Kidney (tissue), 14 donors: ENCODE measurements around the gene PARP15. TPM values are rescaled to one million over a fixed set of nuclear protein-coding genes. Genes with fewer than 3 reads are reported as not detected.

ENCODE experiments used
- DNase-seq, 5 donors: peaks; one replicate each; pipeline ENCODE4 v3.0.0-alpha.2; 2013 to 2020
- FAIRE-seq: peaks from 2 replicates; lab custom pipeline; 2012; peaks lifted over from hg19 to GRCh38; lab: Jason Lieb, UNC
- H3K27ac ChIP-seq, 2 donors: one replicate each; pipeline ENCODE4 v1.7.0; 2013; ENCODE audit warnings: low read depth in 2 of 2, low read length in 2 of 2, inconsistent platforms in 1 of 2
- H3K27me3 ChIP-seq: one replicate; pipeline ENCODE4 v1.7.1; 2013; ENCODE audit warnings: low read length, inconsistent platforms; ENCODE audit not compliant: control insufficient read depth, insufficient read depth
- H3K36me3 ChIP-seq, 3 donors: one replicate each; pipeline versions ENCODE4 v1.7.0 to v1.7.1; 2013; ENCODE audit warnings: low read length in 3 of 3, control low read depth in 1 of 3, inconsistent platforms in 1 of 3; ENCODE audit not compliant: insufficient read depth in 3 of 3, control insufficient read depth in 2 of 3
- H3K4me1 ChIP-seq, 3 donors: one replicate each; pipeline versions ENCODE4 v1.7.0 to v1.7.1; 2013; ENCODE audit warnings: low read length in 3 of 3, inconsistent platforms in 1 of 3, low read depth in 1 of 3; ENCODE audit not compliant: control insufficient read depth in 2 of 3, insufficient read depth in 2 of 3
- H3K4me3 ChIP-seq, 3 donors: one replicate each; pipeline versions ENCODE4 v1.7.0 to v1.8.1; 2013; ENCODE audit warnings: low read length in 3 of 3, control low read depth in 1 of 3, inconsistent platforms in 1 of 3
- H3K9ac ChIP-seq, 3 donors: one replicate each; pipeline versions ENCODE4 v1.7.0 to v1.7.1; 2013; ENCODE audit warnings: low read length in 3 of 3, control low read depth in 1 of 3, inconsistent platforms in 1 of 3
- H3K9me3 ChIP-seq, 3 donors: one replicate each; pipeline versions ENCODE4 v1.7.0 to v1.7.1; 2013; ENCODE audit warnings: low read length in 3 of 3, control low read depth in 1 of 3, inconsistent platforms in 1 of 3; ENCODE audit not compliant: control insufficient read depth in 2 of 3, insufficient read depth in 1 of 3
- intact Hi-C: fragments of 100-400 bp; cut with DNase I; formaldehyde crosslinking; loops from one replicate; pipeline ENCODE4 v1.11.1; 2022
- polyA plus RNA-seq: library from polyadenylated mRNA; stranded (reverse); fragments of 350-450 nt; fragmentation: Illumina TruSeq; extraction: RNeasy Lipid Tissue Mini Kit (QIAGEN cat#74804); gene quantifications from one replicate; pipeline ENCODE4 v1.2.3, GENCODE V29; 2014; ENCODE audit warnings: low read depth, low replicate concordance; ENCODE audit not compliant: insufficient read depth
- total RNA-seq: library from RNA; stranded (reverse); fragmentation: NEBNext Ultra II Directional; extraction: Animal tissue kit (Norgen Biotek cat#: 25700); gene quantifications from one replicate; pipeline ENCODE4 v1.2.1, GENCODE V29; 2021
- TF ChIP-seq, protein P1 (sequence below): IDR thresholded peaks from 3 replicates; pipeline ENCODE4 v1.5.1; 2012; ENCODE audit warnings: mild to moderate bottlenecking, moderate library complexity, borderline replicate concordance; ENCODE audit not compliant: insufficient read depth; ENCODE audit errors: extremely low read depth
- donor health status: control.
- donor health status: control.
- donor health status: control.
- donor health status: control.
- donor health status: control.
- donor health status: DM: yes; HTN: yes; CAD: no.
- donor health status: Normal renal cell carcinoma (clear cell type).

PARP15 gene
- total and polyA plus RNA-seq, 2 donors from 2014 or later, result 4.9 TPM; not detected in 1

DNA sequence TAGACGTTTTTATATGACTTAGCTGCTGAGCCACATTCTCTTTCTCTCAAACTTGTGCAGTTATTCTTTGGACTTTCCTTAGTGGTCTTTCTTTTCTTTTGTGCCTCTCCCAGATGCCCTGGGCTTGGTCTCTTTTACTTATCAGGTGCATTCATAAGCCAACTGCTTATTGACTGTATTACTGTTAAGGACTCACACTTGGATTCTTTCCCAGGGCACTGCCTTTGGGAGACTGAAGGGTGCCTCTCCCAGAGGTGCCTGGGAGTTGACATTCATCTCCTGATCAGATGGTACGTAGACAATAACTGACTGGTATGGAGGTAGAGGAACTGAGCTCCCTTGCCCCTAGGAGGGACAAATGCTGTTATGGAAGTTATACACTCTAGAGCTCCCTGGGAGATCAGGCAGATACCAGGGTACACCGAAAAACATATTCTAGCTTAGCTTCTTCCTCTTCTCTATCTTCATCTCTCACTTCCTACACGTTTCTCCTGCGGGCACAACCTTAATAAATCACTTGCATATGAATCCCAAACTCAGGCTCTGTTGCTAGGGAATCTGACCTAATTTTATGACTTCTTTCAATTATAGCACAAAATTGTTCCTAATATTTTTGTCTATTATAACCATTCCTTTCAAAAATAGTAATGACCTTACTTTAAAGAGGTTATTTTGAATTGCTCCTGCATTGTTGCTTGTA is 24.7 kb downstream of the PARP15 start:
- intact Hi-C loops, result no loop called here
- Histone ChIP-seq H3K4me3 (no peak overlapping the region), H3K4me1 (no peaks in the 10 kb centered on the region), H3K9ac (no peak overlapping the region), H3K36me3 (no peaks in the 10 kb centered on the region), H3K27me3 (no peaks in the 10 kb centered on the region), H3K27ac (no peak overlapping the region), H3K9me3 (no peaks in the 10 kb centered on the region)
- FAIRE-seq (no peak), DNase-seq (no peak)
- TF ChIP-seq, protein P1, sequence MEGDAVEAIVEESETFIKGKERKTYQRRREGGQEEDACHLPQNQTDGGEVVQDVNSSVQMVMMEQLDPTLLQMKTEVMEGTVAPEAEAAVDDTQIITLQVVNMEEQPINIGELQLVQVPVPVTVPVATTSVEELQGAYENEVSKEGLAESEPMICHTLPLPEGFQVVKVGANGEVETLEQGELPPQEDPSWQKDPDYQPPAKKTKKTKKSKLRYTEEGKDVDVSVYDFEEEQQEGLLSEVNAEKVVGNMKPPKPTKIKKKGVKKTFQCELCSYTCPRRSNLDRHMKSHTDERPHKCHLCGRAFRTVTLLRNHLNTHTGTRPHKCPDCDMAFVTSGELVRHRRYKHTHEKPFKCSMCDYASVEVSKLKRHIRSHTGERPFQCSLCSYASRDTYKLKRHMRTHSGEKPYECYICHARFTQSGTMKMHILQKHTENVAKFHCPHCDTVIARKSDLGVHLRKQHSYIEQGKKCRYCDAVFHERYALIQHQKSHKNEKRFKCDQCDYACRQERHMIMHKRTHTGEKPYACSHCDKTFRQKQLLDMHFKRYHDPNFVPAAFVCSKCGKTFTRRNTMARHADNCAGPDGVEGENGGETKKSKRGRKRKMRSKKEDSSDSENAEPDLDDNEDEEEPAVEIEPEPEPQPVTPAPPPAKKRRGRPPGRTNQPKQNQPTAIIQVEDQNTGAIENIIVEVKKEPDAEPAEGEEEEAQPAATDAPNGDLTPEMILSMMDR, result no peak

DNA sequence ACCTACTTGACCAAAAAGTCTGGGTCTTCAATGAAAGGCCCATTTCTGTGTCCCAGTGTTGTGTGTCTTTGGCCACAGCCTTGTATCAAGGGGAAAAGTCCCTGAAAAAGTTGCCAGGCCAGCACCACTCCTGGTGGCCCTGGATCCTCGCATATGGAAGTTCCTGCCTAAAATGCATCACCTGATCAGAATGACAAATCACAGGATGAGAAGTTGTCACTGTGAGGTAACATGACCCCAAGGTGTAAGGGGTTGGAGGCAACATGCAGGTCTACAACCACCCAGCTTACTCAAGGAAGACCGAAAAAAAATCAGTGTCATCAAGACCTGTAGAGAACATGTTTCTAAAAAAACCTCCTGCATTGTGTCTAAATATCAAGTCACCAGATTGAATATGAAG is 25.6 kb downstream of the PARP15 start:
- FAIRE-seq (no peak), DNase-seq (no peak)
- TF ChIP-seq, protein P1, result no peak
- H3K36me3 ChIP-seq, result no peaks in the 10 kb centered on the region
- H3K4me1 ChIP-seq, result no peaks in the 10 kb centered on the region
- H3K9ac ChIP-seq, result no peak overlapping the region
- intact Hi-C loops, result no loop called here
- no peaks in the 10 kb centered on the region for H3K27me3 ChIP-seq
- H3K9me3 ChIP-seq, result no peaks in the 10 kb centered on the region
- H3K4me3 ChIP-seq, result no peak overlapping the region
- H3K27ac ChIP-seq, result no peak overlapping the region

DNA sequence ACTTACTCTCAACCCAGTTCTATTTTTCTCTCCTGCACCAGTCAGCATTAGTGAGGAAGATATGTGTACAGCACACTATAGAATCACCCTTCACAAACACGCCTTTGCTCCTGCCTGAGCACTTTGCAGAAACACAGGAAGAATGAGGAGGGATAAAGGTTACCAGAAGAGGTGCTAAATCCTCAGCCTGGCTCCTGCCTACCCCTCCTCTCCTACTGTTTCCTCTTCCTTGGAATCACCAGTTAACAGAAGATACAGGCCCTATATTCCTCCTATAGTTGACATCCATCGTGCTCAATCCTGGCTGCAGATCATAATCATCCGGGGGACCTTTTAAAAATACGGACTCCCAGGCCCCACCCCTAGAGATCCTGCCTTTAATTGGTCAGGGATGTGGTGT is 28.9 kb downstream of the PARP15 start:
- Histone ChIP-seq H3K36me3 (no peaks in the 10 kb centered on the region), H3K4me3 (no peak overlapping the region), H3K27me3 (no peaks in the 10 kb centered on the region), H3K9ac (no peak overlapping the region), H3K27ac (no peak overlapping the region), H3K4me1 (no peaks in the 10 kb centered on the region), H3K9me3 (no peaks in the 10 kb centered on the region)
- DNase-seq (no peak), FAIRE-seq (no peak)
- intact Hi-C loops, result no loop called here
- TF ChIP-seq, protein P1, result no peak
